HG03575 (cell line): ENCODE measurements around the gene TOP1.

Experiments used
- ATAC-seq: cut with Tn5 transposase; IDR thresholded peaks from one replicate; pipeline ENCODE4 v1.9.1; 2021; ENCODE audit not compliant: unreplicated experiment, insufficient number of reproducible peaks, low FRiP score; ENCODE audit errors: extremely low read depth

Gene TOP1

GRCh38 chr20:41030531-41031242 is 2.1 kb downstream of the TOP1 start:
- no peak for ATAC-seq

- no peak for ATAC-seq
Measured at GRCh38 chr20:41031243-41031619, 2.6 kb downstream of the TOP1 start.

GRCh38 chr20:41032271-41032670 is 3.6 kb downstream of the TOP1 start:
- no peak for ATAC-seq

GRCh38 chr20:41034239-41034638 is 5.6 kb downstream of the TOP1 start:
- ATAC-seq, result no peak

GRCh38 chr20:41035207-41035606 is 6.6 kb downstream of the TOP1 start:
- ATAC-seq, result no peak

- no peak for ATAC-seq
Measured at GRCh38 chr20:41037179-41037578, 8.6 kb downstream of the TOP1 start.

- no peak for ATAC-seq
Measured at GRCh38 chr20:41038149-41038877, 9.7 kb downstream of the TOP1 start.

- ATAC-seq, result no peak
Measured at GRCh38 chr20:41038878-41039404, 10.3 kb downstream of the TOP1 start.

- no peak for ATAC-seq
Measured at GRCh38 chr20:41040855-41041254, 12.2 kb downstream of the TOP1 start.

GRCh38 chr20:41041693-41042092 is 13.1 kb downstream of the TOP1 start:
- no peak for ATAC-seq

- no peak for ATAC-seq
Measured at GRCh38 chr20:41044409-41045062, 15.9 kb downstream of the TOP1 start.

GRCh38 chr20:41045671-41046070 is 17.0 kb downstream of the TOP1 start:
- ATAC-seq, result no peak

GRCh38 chr20:41046716-41047115 is 18.1 kb downstream of the TOP1 start:
- ATAC-seq, result no peak

- no peak for ATAC-seq
Measured at GRCh38 chr20:41047279-41047974, 18.8 kb downstream of the TOP1 start.

GRCh38 chr20:41047975-41048305 is 19.3 kb downstream of the TOP1 start:
- ATAC-seq, result no peak

- ATAC-seq, result no peak
Measured at GRCh38 chr20:41048461-41049301, 20.1 kb downstream of the TOP1 start.

GRCh38 chr20:41049451-41049850 is 20.8 kb downstream of the TOP1 start:
- ATAC-seq, result no peak

GRCh38 chr20:41050361-41051008 is 21.9 kb downstream of the TOP1 start:
- ATAC-seq, result no peak
